ENCODE measurements around the gene DAGLA. TPM values are rescaled to one million over a fixed set of nuclear protein-coding genes. Genes with fewer than 3 reads are reported as not detected.
"Not testable (repeated sequence)": the region's sequence is repeated elsewhere in the genome, so short reads cannot be mapped to it uniquely, and the experiment has no call there.

DAGLA gene
- total RNA-seq, 1 donor from 2014 or later, result 1.1 TPM

GRCh38 chr11:61670626-61671025, 9.6 kb upstream of the DAGLA start:
- TF ChIP-seq EZH2phosphoT487 (IDR thresholded peaks at IDR 0.05) (no peak), EZH2 (IDR thresholded peaks at IDR 0.05) (no peak)
- TF ChIP-seq, protein P1, sequence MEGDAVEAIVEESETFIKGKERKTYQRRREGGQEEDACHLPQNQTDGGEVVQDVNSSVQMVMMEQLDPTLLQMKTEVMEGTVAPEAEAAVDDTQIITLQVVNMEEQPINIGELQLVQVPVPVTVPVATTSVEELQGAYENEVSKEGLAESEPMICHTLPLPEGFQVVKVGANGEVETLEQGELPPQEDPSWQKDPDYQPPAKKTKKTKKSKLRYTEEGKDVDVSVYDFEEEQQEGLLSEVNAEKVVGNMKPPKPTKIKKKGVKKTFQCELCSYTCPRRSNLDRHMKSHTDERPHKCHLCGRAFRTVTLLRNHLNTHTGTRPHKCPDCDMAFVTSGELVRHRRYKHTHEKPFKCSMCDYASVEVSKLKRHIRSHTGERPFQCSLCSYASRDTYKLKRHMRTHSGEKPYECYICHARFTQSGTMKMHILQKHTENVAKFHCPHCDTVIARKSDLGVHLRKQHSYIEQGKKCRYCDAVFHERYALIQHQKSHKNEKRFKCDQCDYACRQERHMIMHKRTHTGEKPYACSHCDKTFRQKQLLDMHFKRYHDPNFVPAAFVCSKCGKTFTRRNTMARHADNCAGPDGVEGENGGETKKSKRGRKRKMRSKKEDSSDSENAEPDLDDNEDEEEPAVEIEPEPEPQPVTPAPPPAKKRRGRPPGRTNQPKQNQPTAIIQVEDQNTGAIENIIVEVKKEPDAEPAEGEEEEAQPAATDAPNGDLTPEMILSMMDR (IDR thresholded peaks at IDR 0.05), result no peak
- Histone ChIP-seq H3K9me3 (ENCODE audit: low read depth) (no peaks in the 10 kb centered on the region), H3K27ac (no peak overlapping the region), H3K36me3 (no peaks in the 10 kb centered on the region), H3K79me2 (ENCODE audit: low read depth) (no peaks in the 10 kb centered on the region), H3K27me3 (no peaks in the 10 kb centered on the region), H3K4me3 (no peak overlapping the region), H3F3A (ENCODE audit: low read depth) (peaks cover 4% of the 10 kb centered on the region), H3K4me2 (no peak overlapping the region), H4K20me1 (ENCODE audit: low read depth) (no peaks in the 10 kb centered on the region), H2AFZ (replicated peaks) (no peak overlapping the region), H3K4me1 (peaks cover 9% of the 10 kb centered on the region), H3K9ac (no peak overlapping the region)
- H3K4me3 Mint-ChIP-seq, result peak overlapping the region; percentile 42
- no peaks in the 10 kb centered on the region for H3K36me3 Mint-ChIP-seq
- peaks cover 19% of the 10 kb centered on the region for H3K27me3 Mint-ChIP-seq (ENCODE audit: insufficient read depth, low read depth)
- H3K4me1 Mint-ChIP-seq, result peaks cover 9% of the 10 kb centered on the region
- H3K9me3 Mint-ChIP-seq, result no peaks in the 10 kb centered on the region
- DNase-seq (ENCODE audit: low spot score), result no peak
- H3K27ac Mint-ChIP-seq, result no peak overlapping the region

- H3K27me3 Mint-ChIP-seq (ENCODE audit: insufficient read depth, low read depth), result peaks cover 19% of the 10 kb centered on the region
- H2AFZ ChIP-seq (replicated peaks), result no peak overlapping the region
- peak; percentile 68 for DNase-seq (ENCODE audit: low spot score)
Observed at GRCh38 chr11:61671527-61671926, 8.7 kb upstream of the DAGLA start.

DNA sequence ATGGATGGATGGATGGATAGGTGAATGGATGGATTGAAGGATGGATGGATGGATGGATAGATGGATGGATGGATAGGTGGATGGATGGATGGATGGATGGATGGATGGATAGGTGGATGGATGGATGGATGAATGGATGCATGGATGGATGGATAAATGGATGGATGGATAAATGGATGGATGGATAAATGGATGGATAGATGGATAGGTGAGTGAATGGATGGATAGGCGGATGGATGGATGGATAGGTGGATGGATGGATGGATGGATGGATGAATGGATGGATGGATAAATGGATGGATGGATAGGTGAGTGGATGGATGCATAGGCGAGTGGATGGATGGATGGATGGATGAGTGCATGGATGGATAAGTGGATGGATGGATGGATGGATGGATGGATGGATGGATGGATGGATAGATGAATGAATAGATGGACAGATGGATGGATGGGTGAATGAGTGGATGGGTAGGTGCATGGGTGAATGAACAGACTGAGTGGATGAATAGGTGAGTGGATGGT, 6.2 kb upstream of the DAGLA start:
- H3K9me3 Mint-ChIP-seq; H3K4me2 ChIP-seq; H3F3A ChIP-seq (ENCODE audit: low read depth); H3K27ac Mint-ChIP-seq; H3K36me3 Mint-ChIP-seq; H4K20me1 ChIP-seq (ENCODE audit: low read depth); H3K79me2 ChIP-seq (ENCODE audit: low read depth); H3K9me3 ChIP-seq (ENCODE audit: low read depth); H3K36me3 ChIP-seq; H3K9ac ChIP-seq; DNase-seq (ENCODE audit: low spot score); H3K4me3 ChIP-seq; H3K27me3 ChIP-seq; H3K27ac ChIP-seq; H2AFZ ChIP-seq (replicated peaks): not testable (repeated sequence)
- H3K4me1 Mint-ChIP-seq, result peaks cover 11% of the 10 kb centered on the region
- peak overlapping the region; percentile 3 for H3K4me3 Mint-ChIP-seq
- H3K4me1 ChIP-seq, result peaks cover 15% of the 10 kb centered on the region
- peaks cover 20% of the 10 kb centered on the region for H3K27me3 Mint-ChIP-seq (ENCODE audit: insufficient read depth, low read depth)

More at GRCh38 chr11:61671527-61671926, 8.7 kb upstream of the DAGLA start:
- Histone ChIP-seq H3K27me3 (no peaks in the 10 kb centered on the region), H3K4me2 (no peak overlapping the region), H3K9me3 (ENCODE audit: low read depth) (no peaks in the 10 kb centered on the region), H3K79me2 (ENCODE audit: low read depth) (no peaks in the 10 kb centered on the region), H3K9ac (no peak overlapping the region), H3F3A (ENCODE audit: low read depth) (peaks cover 4% of the 10 kb centered on the region), H3K27ac (no peak overlapping the region), H4K20me1 (ENCODE audit: low read depth) (no peaks in the 10 kb centered on the region), H3K4me1 (peaks cover 9% of the 10 kb centered on the region), H3K4me3 (no peak overlapping the region), H3K36me3 (no peaks in the 10 kb centered on the region)
- Mint-ChIP-seq H3K36me3 (no peaks in the 10 kb centered on the region), H3K4me1 (peaks cover 14% of the 10 kb centered on the region), H3K27ac (no peak overlapping the region), H3K9me3 (no peaks in the 10 kb centered on the region), H3K4me3 (no peak overlapping the region)
- TF ChIP-seq, protein P1 (IDR thresholded peaks at IDR 0.05), result peak; percentile 61
- no peak for TF ChIP-seq EZH2 (IDR thresholded peaks at IDR 0.05)
- no peak for TF ChIP-seq EZH2phosphoT487 (IDR thresholded peaks at IDR 0.05)

GRCh38 chr11:61675826-61676225, 4.4 kb upstream of the DAGLA start:
- Histone ChIP-seq H2AFZ (replicated peaks) (no peak overlapping the region), H3K36me3 (no peaks in the 10 kb centered on the region), H3K4me3 (no peak overlapping the region), H3K27me3 (peaks cover 4% of the 10 kb centered on the region), H4K20me1 (ENCODE audit: low read depth) (no peaks in the 10 kb centered on the region), H3K4me1 (peaks cover 22% of the 10 kb centered on the region), H3K27ac (no peak overlapping the region), H3K79me2 (ENCODE audit: low read depth) (no peaks in the 10 kb centered on the region), H3K4me2 (no peak overlapping the region), H3K9ac (no peak overlapping the region), H3K9me3 (ENCODE audit: low read depth) (no peaks in the 10 kb centered on the region), H3F3A (ENCODE audit: low read depth) (peaks cover 9% of the 10 kb centered on the region)
- peak overlapping the region; percentile 33 for H3K27ac Mint-ChIP-seq
- no peak overlapping the region for H3K4me3 Mint-ChIP-seq
- no peaks in the 10 kb centered on the region for H3K9me3 Mint-ChIP-seq
- no peaks in the 10 kb centered on the region for H3K36me3 Mint-ChIP-seq
- peaks cover 18% of the 10 kb centered on the region for H3K4me1 Mint-ChIP-seq
- no peak for DNase-seq (ENCODE audit: low spot score)
- H3K27me3 Mint-ChIP-seq (ENCODE audit: insufficient read depth, low read depth), result peaks cover 22% of the 10 kb centered on the region
- TF ChIP-seq, protein P1 (IDR thresholded peaks at IDR 0.05), result no peak
- no peak for TF ChIP-seq EZH2phosphoT487 (IDR thresholded peaks at IDR 0.05)
- TF ChIP-seq EZH2 (IDR thresholded peaks at IDR 0.05), result no peak

All from neural progenitor cell (in vitro differentiated cells).